ENCODE results near the gene GALNTL6.

GRCh38 chr4:171857302-171858012, 44.3 kb downstream of the GALNTL6 start:
- TF ChIP-seq SUZ12 (IDR thresholded peaks at IDR 0.05; ENCODE audit: extremely low read depth, insufficient read depth, insufficient read length) (no peak), YY1 (IDR thresholded peaks at IDR 0.05; ENCODE audit: insufficient read depth, insufficient read length) (no peak)
